SK-N-MC (cell line): ENCODE data around the gene TDRD1.

Experiments
- DNase-seq: peaks from one replicate; pipeline ENCODE4 v3.0.0-alpha.2; 2011; ENCODE audit warnings: low read depth, low spot score
- H3K27ac ChIP-seq: fragments of 200-600 bp; sonication (generic); 2 replicates; pipeline ENCODE4 v1.5.1; 2016; ENCODE audit warnings: mixed run types
- H3K36me3 ChIP-seq: fragments of 200-600 bp; sonication (generic); 2 replicates; pipeline ENCODE4 v1.6.1; 2017; ENCODE audit warnings: antibody characterized with exemption, low read length, mixed read lengths; ENCODE audit not compliant: insufficient read depth
- H3K4me3 ChIP-seq: fragments of 200-600 bp; sonication (generic); 2 replicates; pipeline ENCODE4 v1.5.1; 2016
- H3K9ac ChIP-seq: fragments of 200-600 bp; sonication (generic); 2 replicates; pipeline ENCODE4 v1.8.0; 2017; ENCODE audit warnings: mixed run types, mixed read lengths; ENCODE audit not compliant: insufficient read length
- H3K9me3 ChIP-seq: fragments of 200-600 bp; sonication (generic); 2 replicates; pipeline ENCODE4 v1.6.1; 2017; ENCODE audit warnings: low read depth, mild to moderate bottlenecking, antibody characterized with exemption, low read length, moderate library complexity, mixed read lengths
- EZH2 ChIP-seq: fragments of 200-600 bp; sonication (generic); IDR thresholded peaks from one replicate; pipeline ENCODE4 v1.6.1; 2017; ENCODE audit warnings: antibody characterized with exemption
- FOXP2 ChIP-seq: optimal IDR thresholded peaks from 2 replicates; pipeline ENCODE3; 2011; ENCODE audit warnings: mild to moderate bottlenecking, moderate library complexity; ENCODE audit not compliant: insufficient read depth; ENCODE audit errors: extremely low read length, control extremely low read depth
- POLR2AphosphoS5 ChIP-seq: IDR thresholded peaks from 2 replicates; pipeline ENCODE4 v1.6.1; 2012; ENCODE audit warnings: mild to moderate bottlenecking, low read depth, low read length, borderline replicate concordance

TDRD1 gene

DNA sequence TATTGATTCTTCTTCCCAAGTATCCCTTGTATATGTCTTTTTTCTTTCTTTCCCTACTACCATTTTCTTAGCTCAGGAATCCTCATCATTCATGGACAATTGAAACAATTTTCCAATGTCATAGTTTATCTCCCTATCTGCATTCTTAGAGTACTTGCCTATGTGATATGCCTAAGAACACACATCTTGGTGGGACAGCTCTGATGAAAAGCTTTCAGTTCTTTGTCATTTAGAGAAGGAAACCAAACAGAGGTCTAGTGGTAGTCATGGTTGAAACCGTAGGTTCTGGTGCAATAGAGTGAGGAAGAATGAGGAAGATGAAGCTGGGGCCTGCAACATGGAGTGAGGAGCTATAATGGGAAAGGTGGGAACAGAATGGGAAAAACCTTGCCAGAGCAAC lies 28.2 kb downstream of the TDRD1 start:
- no peaks in the 10 kb centered on the region for H3K9me3 ChIP-seq
- no peak overlapping the region for H3K9ac ChIP-seq
- no peak overlapping the region for H3K4me3 ChIP-seq
- TF ChIP-seq EZH2 (no peak), FOXP2 (no peak), POLR2AphosphoS5 (no peak)
- H3K27ac ChIP-seq: no peak overlapping the region
- no peak for DNase-seq
- no peaks in the 10 kb centered on the region for H3K36me3 ChIP-seq

- no peaks in the 10 kb centered on the region for H3K9me3 ChIP-seq
- no peak for DNase-seq
- no peak for TF ChIP-seq POLR2AphosphoS5
- TF ChIP-seq EZH2: no peak
- TF ChIP-seq FOXP2: no peak
- H3K36me3 ChIP-seq: no peaks in the 10 kb centered on the region
- no peak overlapping the region for H3K27ac ChIP-seq
- H3K4me3 ChIP-seq: no peak overlapping the region
- H3K9ac ChIP-seq: no peak overlapping the region
These were observed 29.2 kb downstream of the TDRD1 start for GRCh38 chr10:114208351-114208750.

- Histone ChIP-seq H3K9ac (no peak overlapping the region), H3K4me3 (no peak overlapping the region), H3K36me3 (no peaks in the 10 kb centered on the region), H3K27ac (no peak overlapping the region), H3K9me3 (no peaks in the 10 kb centered on the region)
- no peak for DNase-seq
- TF ChIP-seq EZH2 (no peak), FOXP2 (no peak), POLR2AphosphoS5 (no peak)
These were observed 33.0 kb downstream of the TDRD1 start for GRCh38 chr10:114212153-114212552.

DNA sequence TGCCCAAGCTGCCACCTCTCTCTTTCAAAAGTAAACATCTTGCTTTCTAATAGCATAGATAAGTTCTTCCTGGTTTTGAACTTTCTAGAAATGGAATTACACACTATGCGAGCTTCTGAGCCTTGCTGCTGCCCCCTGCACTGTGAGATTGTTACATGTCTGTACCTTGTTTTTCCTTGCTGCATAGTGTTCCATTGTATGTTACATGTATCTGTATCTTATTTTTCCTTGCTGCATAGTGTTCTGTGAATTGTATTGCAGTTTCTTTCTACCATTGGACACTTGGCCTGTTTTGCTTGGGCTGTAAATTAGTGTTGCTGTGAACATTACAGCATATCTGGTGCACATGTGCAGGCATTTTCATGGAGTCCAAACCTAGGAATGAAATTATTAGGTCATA lies 35.9 kb downstream of the TDRD1 start:
- H3K9ac ChIP-seq: no peak overlapping the region
- DNase-seq: no peak
- H3K36me3 ChIP-seq: no peaks in the 10 kb centered on the region
- no peaks in the 10 kb centered on the region for H3K9me3 ChIP-seq
- TF ChIP-seq FOXP2 (no peak), POLR2AphosphoS5 (no peak), EZH2 (no peak)
- no peak overlapping the region for H3K4me3 ChIP-seq
- no peak overlapping the region for H3K27ac ChIP-seq

- DNase-seq: no peak
- TF ChIP-seq FOXP2: no peak
- TF ChIP-seq POLR2AphosphoS5: no peak
- TF ChIP-seq EZH2: no peak
- Histone ChIP-seq H3K9ac (no peak overlapping the region), H3K9me3 (no peaks in the 10 kb centered on the region), H3K4me3 (no peak overlapping the region), H3K36me3 (no peaks in the 10 kb centered on the region), H3K27ac (no peak overlapping the region)
These were observed 41.1 kb downstream of the TDRD1 start for GRCh38 chr10:114220281-114220680.

DNA sequence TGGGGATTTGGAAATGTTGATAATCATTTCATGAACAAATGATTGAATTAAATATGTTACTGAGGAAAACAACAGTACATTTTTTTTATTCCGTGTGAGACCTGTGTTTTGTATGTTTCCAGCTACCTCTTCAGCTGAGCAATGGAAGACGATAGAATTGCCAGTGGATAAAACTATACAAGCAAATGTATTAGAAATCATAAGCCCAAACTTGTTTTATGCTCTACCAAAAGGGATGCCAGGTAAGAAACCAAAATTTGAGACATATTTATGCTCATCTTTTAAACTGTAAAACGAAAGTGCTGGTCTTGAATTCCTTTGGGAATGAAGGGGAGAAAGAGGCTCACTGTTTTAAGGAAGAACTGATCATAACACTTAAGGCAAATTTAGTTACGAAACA lies 42.1 kb downstream of the TDRD1 start:
- H3K9me3 ChIP-seq: no peaks in the 10 kb centered on the region
- no peak for DNase-seq
- no peak for TF ChIP-seq EZH2
- no peak for TF ChIP-seq FOXP2
- TF ChIP-seq POLR2AphosphoS5: no peak
- H3K4me3 ChIP-seq: no peak overlapping the region
- no peaks in the 10 kb centered on the region for H3K36me3 ChIP-seq
- no peak overlapping the region for H3K27ac ChIP-seq
- no peak overlapping the region for H3K9ac ChIP-seq

DNA sequence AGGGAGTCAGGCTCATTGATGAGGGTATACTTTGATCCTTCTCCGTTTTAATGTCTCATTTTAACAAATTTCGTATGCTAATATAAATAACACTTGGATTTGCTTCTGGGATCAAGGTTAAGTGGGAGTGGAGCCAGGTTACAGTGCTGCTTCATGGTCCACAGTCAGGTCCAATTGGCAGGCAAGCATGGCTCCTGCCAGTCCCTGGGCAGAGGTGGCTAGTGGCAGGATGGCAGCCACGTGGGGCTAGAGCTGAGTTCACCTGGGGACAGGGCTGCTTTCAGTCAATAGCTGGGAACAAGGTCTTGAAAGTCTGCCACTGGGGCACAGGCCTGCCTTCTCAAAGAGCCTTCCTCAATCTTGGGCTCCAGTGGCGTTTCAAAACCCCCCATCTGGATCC lies 43.9 kb downstream of the TDRD1 start:
- H3K4me3 ChIP-seq: no peak overlapping the region
- TF ChIP-seq EZH2 (no peak), POLR2AphosphoS5 (no peak), FOXP2 (no peak)
- no peak overlapping the region for H3K9ac ChIP-seq
- DNase-seq: no peak
- H3K36me3 ChIP-seq: no peaks in the 10 kb centered on the region
- H3K27ac ChIP-seq: no peak overlapping the region
- no peaks in the 10 kb centered on the region for H3K9me3 ChIP-seq

GRCh38 chr10:114228156-114228555 lies 49.0 kb downstream of the TDRD1 start:
- Histone ChIP-seq H3K9ac (no peak overlapping the region), H3K36me3 (no peaks in the 10 kb centered on the region), H3K27ac (no peak overlapping the region), H3K4me3 (no peak overlapping the region), H3K9me3 (no peaks in the 10 kb centered on the region)
- no peak for DNase-seq
- TF ChIP-seq EZH2: no peak
- TF ChIP-seq POLR2AphosphoS5: no peak
- TF ChIP-seq FOXP2: no peak

- no peak overlapping the region for H3K27ac ChIP-seq
- H3K9me3 ChIP-seq: no peaks in the 10 kb centered on the region
- TF ChIP-seq FOXP2 (no peak), EZH2 (no peak), POLR2AphosphoS5 (no peak)
- no peaks in the 10 kb centered on the region for H3K36me3 ChIP-seq
- H3K9ac ChIP-seq: no peak overlapping the region
- H3K4me3 ChIP-seq: peak overlapping the region; percentile 8; the same call in 1 of the 2 replicates
- DNase-seq: peak; percentile 48
These were observed 53.5 kb downstream of the TDRD1 start for GRCh38 chr10:114232561-114233176.
